Erythroblast (primary cell): ENCODE data around the gene DLGAP4.

Experiments used
- GATA1 ChIP-seq: IDR thresholded peaks from 2 replicates; pipeline ENCODE4 v1.6.1; 2011; ENCODE audit warnings: low read depth, mild to moderate bottlenecking, control low read depth, low read length, moderate library complexity
- POLR2A ChIP-seq: IDR thresholded peaks from 2 replicates; pipeline ENCODE4 v1.6.1; 2011; ENCODE audit warnings: mild to moderate bottlenecking, low read length

DNA sequence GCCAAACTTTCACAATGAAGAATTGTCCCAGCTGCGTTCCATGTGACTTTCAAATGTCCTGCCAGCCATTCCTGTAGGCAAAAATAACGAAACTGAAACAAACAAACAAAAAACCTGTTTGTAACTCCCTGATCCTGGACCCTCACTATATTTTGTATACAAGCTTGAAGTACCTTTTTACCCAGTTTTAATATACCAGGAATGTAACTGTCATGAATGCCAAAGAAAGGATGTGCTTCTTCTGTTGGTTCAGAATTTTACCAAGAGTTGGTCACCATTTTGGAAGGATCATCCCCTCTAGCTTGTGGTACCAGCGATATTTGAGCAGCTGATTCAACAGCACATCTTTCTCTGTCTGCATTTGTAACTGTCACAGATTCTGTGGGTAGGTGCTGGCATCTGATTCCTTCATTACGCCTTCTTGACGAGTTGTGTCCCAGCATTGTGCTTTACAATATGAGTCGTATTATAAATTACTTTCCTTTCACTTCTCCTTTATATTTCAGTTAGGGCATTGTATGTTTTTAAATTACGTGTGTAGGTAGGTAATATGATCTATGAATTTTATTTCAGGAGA lies 93.9 kb downstream of the DLGAP4 start:
- no peak for TF ChIP-seq POLR2A
- TF ChIP-seq GATA1, result no peak
